HG03575 (cell line): ENCODE results near the gene EPX.

Experiments
- ATAC-seq: cut with Tn5 transposase; IDR thresholded peaks from one replicate; pipeline ENCODE4 v1.9.1; 2021; ENCODE audit not compliant: unreplicated experiment, insufficient number of reproducible peaks, low FRiP score; ENCODE audit errors: extremely low read depth

EPX gene

GRCh38 chr17:58246104-58246740 lies 53.7 kb downstream of the EPX start:
- ATAC-seq: no peak

- ATAC-seq: no peak
These were observed 54.3 kb downstream of the EPX start for GRCh38 chr17:58246781-58247180.

GRCh38 chr17:58247511-58248363 lies 55.2 kb downstream of the EPX start:
- ATAC-seq: no peak

DNA sequence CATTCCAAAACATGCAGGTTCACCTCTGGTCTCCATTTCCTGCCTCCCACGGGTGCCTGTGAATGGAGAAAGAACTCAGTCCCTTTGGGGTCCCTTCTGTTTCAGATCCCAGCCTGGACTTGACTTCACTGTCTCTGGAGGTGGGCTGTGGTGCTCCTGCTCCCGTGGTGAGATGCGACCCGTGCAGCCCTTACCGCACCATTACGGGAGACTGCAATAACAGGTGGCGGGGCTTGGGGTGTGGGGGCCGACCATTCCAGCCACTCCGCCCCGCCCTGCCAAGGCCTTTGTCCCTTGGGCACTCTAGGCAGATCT lies 56.4 kb downstream of the EPX start:
- ATAC-seq: no peak

DNA sequence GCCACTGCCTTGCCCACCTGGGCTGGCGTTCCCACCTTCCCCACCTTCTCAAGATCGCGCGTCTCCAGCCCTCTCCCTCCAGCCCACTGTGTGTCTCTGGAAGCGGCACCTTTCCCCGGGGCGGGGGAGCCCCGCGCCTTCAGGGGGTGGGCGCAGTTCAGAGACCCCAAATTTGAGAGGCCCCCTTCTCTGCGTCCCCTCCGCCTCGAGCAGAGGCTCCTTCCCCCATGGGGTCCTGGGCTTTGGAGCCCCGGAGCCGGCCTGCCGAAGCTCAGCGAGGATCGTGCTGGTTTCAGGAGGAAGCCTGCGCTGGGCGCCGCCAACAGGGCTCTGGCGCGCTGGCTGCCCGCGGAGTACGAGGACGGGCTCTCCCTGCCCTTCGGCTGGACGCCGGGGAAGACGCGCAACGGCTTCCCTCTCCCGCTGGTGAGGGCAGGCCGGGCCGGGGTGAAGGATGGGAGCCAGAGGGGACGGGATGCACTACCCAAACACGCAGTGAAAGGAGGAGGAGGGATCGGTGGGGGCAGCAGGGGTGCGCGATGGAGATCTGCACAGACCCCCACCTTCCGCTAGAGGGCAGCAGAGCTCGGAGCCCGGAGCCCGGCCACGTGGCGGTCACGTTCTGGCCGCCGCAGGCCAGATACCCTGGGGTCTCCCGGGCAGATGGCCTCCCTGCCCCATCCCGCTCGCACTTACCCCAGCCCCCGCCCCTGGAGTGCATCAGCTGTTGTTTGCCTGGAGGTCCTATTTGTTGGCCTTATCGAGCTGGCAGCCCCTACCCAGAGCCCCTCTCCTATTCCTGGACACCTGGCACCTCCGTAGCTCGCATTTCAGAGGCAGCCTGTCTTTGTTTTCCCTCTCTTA lies 57.0 kb downstream of the EPX start:
- ATAC-seq: no peak

- no peak for ATAC-seq
These were observed 58.0 kb downstream of the EPX start for GRCh38 chr17:58250344-58251011.

GRCh38 chr17:58252141-58252540 lies 59.6 kb downstream of the EPX start:
- no peak for ATAC-seq

- no peak for ATAC-seq
These were observed 60.6 kb downstream of the EPX start for GRCh38 chr17:58253082-58253481.
